ENCODE measurements around the gene ARSB.

The ARSB gene

DNA sequence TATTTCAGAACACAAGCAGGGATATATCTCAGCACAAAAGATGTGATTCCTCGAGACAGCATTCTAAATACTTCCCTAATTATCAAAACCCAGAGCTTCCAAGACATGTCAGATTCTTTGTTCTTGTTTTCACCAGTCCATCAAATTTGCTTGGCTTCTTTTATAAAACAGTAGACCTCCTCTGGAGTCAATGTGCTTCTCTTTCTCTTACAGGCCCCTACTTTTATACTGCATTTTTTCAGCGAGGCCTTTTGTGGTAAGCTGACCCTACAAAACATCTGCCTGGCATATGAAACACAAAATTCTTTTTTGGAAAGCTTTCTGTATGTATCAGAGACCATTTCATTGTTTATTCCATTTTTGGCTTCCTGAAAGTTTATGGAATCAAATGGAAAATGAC, 81.8 kb downstream of the ARSB start:
- no peak for DNase-seq (ENCODE audit: extremely low read depth, low read depth)
- TF ChIP-seq CTCF (IDR thresholded peaks at IDR 0.05; ENCODE audit: low read depth, low read length), result no peak

DNA sequence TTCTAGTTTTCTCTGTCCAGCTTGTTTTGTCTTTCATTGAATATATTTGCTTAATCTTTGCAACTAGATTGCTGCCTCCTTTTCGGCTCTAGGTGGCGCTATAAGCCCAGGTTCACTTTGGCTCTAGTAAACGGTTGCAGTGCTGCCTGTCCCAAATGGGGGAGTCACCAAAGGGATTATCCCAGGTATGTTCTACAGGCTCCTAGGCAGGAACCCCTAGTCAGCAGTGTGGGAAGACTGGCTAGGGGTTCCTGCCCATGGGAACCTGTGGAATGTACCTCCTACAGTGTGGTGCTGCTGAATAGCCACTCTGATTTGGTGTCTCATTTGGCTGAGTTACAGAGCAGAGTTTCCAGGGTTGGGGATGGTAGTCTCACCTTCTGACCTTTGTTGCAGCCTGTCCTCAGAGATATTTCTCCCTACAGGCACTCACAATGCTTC, 85.2 kb downstream of the ARSB start:
- no peak for DNase-seq (ENCODE audit: extremely low read depth, low read depth)
- peak; percentile 77 for TF ChIP-seq CTCF (IDR thresholded peaks at IDR 0.05; ENCODE audit: low read depth, low read length)

GRCh38 chr5:78896132-78896531, 89.0 kb downstream of the ARSB start:
- DNase-seq (ENCODE audit: extremely low read depth, low read depth), result no peak

DNA sequence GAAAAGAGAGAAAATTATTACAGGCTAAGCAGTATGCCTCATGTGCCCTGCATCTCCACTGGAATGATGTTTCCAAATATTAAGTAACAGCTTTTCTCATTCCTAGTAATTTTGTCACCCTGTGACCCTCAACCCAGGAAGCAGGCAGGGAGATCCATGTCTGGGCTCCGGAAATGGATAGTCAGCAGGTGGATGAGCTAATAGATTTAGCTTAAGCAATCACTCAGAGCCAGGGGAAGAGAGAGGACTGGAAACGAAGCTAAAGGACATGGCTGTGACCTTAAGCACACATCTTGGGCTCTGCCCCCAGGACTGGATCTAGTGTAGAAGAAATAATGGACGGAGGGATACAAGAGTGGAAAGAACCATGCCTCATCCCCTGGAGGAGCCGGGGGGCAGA, 89.5 kb downstream of the ARSB start:
- no peak for TF ChIP-seq CTCF (IDR thresholded peaks at IDR 0.05; ENCODE audit: low read depth, low read length)
- no peak for DNase-seq (ENCODE audit: extremely low read depth, low read depth)

More at GRCh38 chr5:78896132-78896531, 89.0 kb downstream of the ARSB start:
- no peak for TF ChIP-seq CTCF (IDR thresholded peaks at IDR 0.05; ENCODE audit: low read depth, low read length)

DNA sequence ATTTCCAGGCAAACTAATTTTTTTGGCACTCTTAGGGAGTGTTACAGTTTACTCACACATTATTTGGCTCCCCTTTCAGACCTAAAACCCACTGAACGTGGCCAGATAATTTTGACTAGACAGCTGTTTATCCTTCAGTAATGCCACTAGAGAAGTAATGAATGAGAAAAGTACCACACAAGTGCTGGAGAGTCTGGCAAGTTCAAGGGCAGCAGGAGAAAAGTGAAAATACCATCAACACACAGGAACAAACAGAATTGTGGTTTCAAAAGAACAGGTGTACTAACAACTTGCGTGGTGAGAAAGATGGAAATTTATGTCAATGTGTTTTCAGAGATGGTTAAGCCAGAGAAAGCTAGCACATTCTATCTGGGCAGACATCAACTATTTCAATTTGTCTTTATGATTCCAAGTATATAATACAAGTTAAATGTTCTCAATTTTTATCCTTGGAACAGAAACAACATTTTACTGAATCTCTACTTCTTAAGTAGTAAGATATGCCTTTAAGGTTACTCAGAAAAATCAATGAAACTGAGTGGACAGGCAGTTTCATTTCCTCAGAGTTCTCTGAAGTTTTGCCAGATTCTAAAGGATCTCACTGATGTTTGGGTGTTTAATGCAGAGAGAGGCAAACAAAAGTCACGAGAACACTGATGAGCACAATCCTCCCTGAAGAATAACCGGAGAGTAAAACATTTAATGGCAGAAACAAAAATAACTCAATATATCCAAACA, 91.0 kb downstream of the ARSB start:
- DNase-seq (ENCODE audit: extremely low read depth, low read depth), result no peak
- no peak for TF ChIP-seq CTCF (IDR thresholded peaks at IDR 0.05; ENCODE audit: low read depth, low read length)

DNA sequence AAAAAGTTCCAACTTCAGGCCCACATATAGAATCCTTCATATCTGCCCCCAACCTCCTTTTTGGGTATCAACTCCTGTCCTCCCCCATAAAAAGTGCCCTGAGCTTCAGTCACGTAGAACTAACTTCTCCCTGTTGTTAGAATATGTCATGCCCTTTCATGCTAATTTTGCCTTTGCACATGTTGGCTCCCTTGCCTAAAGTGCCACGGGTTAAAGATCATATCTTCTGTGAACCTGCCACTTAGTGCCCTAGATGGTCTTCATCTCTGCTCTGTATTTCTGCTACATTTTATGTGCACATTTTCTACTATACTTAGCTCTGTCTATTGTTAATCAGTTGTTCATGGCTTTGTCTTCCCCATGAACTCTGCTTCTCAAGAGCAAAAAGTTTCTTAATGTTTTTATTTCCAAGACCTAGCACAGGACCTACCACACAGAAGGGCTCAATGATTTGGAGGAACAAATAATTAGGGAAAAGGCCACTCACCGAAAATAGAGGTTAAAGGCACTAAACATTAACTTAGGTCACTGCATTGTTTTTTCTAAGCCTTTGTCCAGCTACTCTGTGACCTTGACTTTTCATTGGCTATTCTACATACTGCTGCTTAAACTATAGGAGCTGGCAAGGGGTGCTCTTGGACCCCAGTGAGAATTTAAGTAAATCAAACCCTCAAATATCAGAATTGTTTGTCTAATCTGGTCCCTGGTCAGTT, 94.3 kb downstream of the ARSB start:
- DNase-seq (ENCODE audit: extremely low read depth, low read depth), result no peak
- TF ChIP-seq CTCF (IDR thresholded peaks at IDR 0.05; ENCODE audit: low read depth, low read length), result no peak

All from AG09319 (cell line).